Vagina (tissue), 2 donors: Measurements from ENCODE around the gene NCAPD3. TPM values are rescaled to one million over a fixed set of nuclear protein-coding genes. Genes with fewer than 3 reads are reported as not detected.

Experiments used
- DNase-seq, 2 donors: peaks; one replicate each; pipeline ENCODE4 v3.0.0-alpha.2; 2017; ENCODE audit errors: extremely low spot score in 2 of 2
- H3K27ac ChIP-seq: fragments of 200-600 bp; sonication (generic); one replicate; pipeline ENCODE4 v1.5.1; 2019
- H3K27me3 ChIP-seq: fragments of 200-600 bp; sonication (generic); one replicate; pipeline ENCODE4 v1.5.1; 2019
- H3K36me3 ChIP-seq, 2 donors: fragments of 200-600 bp; sonication (generic); one replicate each; pipeline ENCODE4 v1.5.1; 2017 to 2019
- H3K4me1 ChIP-seq: fragments of 200-600 bp; sonication (generic); one replicate; pipeline ENCODE4 v1.5.1; 2019
- H3K4me3 ChIP-seq, 2 donors: fragments of 200-600 bp; sonication (generic); 1 replicate in 1 of 2; 2 replicates in 1 of 2; pipeline ENCODE4 v1.5.1; 2016 to 2019
- H3K9me3 ChIP-seq: fragments of 200-600 bp; sonication (generic); one replicate; pipeline ENCODE4 v1.5.1; 2019
- CTCF ChIP-seq, 3 experiments: fragments of 450-650 bp in 2 of 3; fragments of 200-600 bp in 1 of 3; sonication (generic) in 1 of 3; IDR thresholded peaks; one replicate each; pipeline ENCODE4 v1.5.1; 2017 to 2019; ENCODE audit warnings: antibody characterized with exemption in 3 of 3, mild to moderate bottlenecking in 2 of 3, moderate library complexity in 2 of 3
- POLR2A ChIP-seq, 2 donors: fragments of 450-650 bp; IDR thresholded peaks; one replicate each; pipeline ENCODE4 v1.6.1; 2017; ENCODE audit warnings: antibody characterized with exemption in 2 of 2, mild to moderate bottlenecking in 2 of 2, moderate library complexity in 2 of 2
- POLR2AphosphoS5 ChIP-seq, 2 donors: sonication (generic); formaldehyde crosslinking; IDR thresholded peaks; one replicate each; pipeline ENCODE4 v1.9.0; 2017; ENCODE audit warnings: antibody characterized with exemption in 2 of 2, mild to moderate bottlenecking in 2 of 2, low read depth in 1 of 2; ENCODE audit not compliant: insufficient read depth in 1 of 2
- intact Hi-C: fragments of 100-400 bp; cut with DNase I; formaldehyde crosslinking; loops from one replicate; pipeline ENCODE4 v1.15.1; 2023
- total RNA-seq: library from RNA; depleted of rRNA; stranded (reverse); fragments of >200 nt; gene quantifications from one replicate; pipeline ENCODE4 v1.2.3, GENCODE V29; 2016

NCAPD3 gene
- total RNA-seq, 1 donor from 2014 or later = 18.4 TPM

DNA sequence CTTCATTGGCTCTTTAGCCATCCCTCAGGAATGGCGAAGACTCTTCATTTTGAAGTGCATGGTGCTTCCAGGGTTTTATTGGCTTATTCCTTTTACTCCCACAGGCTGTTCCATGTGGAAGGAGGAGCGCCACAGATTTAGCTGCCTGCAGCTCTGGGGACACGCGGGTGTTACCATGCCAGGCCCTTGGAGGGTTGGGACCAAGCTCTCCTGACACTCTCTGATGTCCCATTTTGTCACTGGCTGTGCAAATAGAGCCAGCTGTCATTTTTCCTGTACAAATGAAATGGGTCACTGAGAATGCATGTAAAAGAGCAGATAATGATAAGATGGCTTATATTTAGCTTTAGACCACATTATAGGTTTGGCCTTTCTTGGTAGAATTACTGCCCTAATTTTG, 20.1 kb upstream of the NCAPD3 start:
- Histone ChIP-seq H3K27me3 (no peaks in the 10 kb centered on the region), H3K27ac (no peak overlapping the region), H3K36me3 (peaks cover 0 to 74% of the 10 kb centered on the region in 2 donors), H3K4me1 (no peaks in the 10 kb centered on the region), H3K9me3 (no peaks in the 10 kb centered on the region), H3K4me3 (no peak overlapping the region)
- DNase-seq = no peak
- intact Hi-C loops = no loop called here
- no peak for TF ChIP-seq CTCF (IDR thresholded peaks at IDR 0.05)
- no peak for TF ChIP-seq POLR2AphosphoS5 (IDR thresholded peaks at IDR 0.05; ENCODE audit: insufficient read depth in 1 of 2, low read depth in 1 of 2)
- no peak for TF ChIP-seq POLR2A (IDR thresholded peaks at IDR 0.05)

- H3K4me3 ChIP-seq = no peak overlapping the region
- H3K36me3 ChIP-seq = peaks cover 0 to 73% of the 10 kb centered on the region in 2 donors
- no peaks in the 10 kb centered on the region for H3K9me3 ChIP-seq
- H3K4me1 ChIP-seq = no peaks in the 10 kb centered on the region
- intact Hi-C loops = no loop called here
- no peak for DNase-seq
- H3K27me3 ChIP-seq = no peaks in the 10 kb centered on the region
- no peak overlapping the region for H3K27ac ChIP-seq
- TF ChIP-seq POLR2AphosphoS5 (IDR thresholded peaks at IDR 0.05; ENCODE audit: insufficient read depth in 1 of 2, low read depth in 1 of 2) = no peak
- no peak for TF ChIP-seq CTCF (IDR thresholded peaks at IDR 0.05)
- TF ChIP-seq POLR2A (IDR thresholded peaks at IDR 0.05) = no peak
These were observed 18.6 kb upstream of the NCAPD3 start for GRCh38 chr11:134242376-134242775.

DNA sequence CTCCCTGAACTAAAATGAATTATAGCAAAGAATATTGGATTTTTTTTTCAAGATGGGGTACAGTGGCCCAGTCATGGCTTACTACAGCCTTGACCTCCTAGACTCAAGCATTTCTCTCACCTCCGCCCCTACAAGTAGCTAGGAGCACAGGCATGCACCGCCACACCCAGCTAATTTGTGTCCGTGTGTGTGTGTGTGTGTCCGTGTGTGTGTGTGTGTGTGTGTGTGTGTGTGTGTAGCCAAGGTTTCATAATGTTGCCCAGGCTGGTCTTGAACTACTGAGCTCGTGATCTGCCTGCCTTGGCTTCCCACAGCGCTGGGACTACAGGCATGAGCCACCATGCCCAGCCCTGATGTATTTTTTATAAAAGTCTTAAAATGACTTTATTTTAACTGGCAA, 16.8 kb upstream of the NCAPD3 start:
- H3K27me3 ChIP-seq = no peaks in the 10 kb centered on the region
- no peaks in the 10 kb centered on the region for H3K4me1 ChIP-seq
- H3K27ac ChIP-seq = no peak overlapping the region
- DNase-seq = no peak
- TF ChIP-seq POLR2AphosphoS5 (IDR thresholded peaks at IDR 0.05; ENCODE audit: insufficient read depth in 1 of 2, low read depth in 1 of 2) = no peak
- TF ChIP-seq CTCF (IDR thresholded peaks at IDR 0.05) = no peak
- TF ChIP-seq POLR2A (IDR thresholded peaks at IDR 0.05) = no peak
- H3K9me3 ChIP-seq = no peaks in the 10 kb centered on the region
- no peak overlapping the region for H3K4me3 ChIP-seq
- peaks cover 0 to 56% of the 10 kb centered on the region in 2 donors for H3K36me3 ChIP-seq
- intact Hi-C loops = no loop called here

DNA sequence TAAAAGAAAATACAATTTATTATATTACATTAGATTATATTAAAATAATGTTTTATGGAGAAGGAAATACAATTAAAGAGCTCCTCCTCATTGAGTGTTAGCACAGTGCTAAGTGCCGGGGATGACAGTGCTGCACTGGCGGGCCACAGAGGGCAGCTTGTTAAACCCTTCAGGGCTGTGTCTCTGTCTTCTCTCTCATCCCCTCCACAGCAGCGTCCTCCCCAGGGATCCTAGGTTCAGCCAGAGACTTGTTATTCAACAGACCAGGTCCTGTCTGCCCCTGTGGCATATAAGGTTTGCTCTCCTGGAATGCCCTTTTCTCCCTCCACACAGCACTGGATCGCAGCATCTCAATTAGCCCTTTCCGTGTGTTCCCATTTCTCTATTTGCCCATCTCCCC, 15.2 kb upstream of the NCAPD3 start:
- Histone ChIP-seq H3K27ac (no peak overlapping the region), H3K4me1 (no peaks in the 10 kb centered on the region), H3K27me3 (no peaks in the 10 kb centered on the region), H3K9me3 (no peaks in the 10 kb centered on the region), H3K4me3 (no peak overlapping the region), H3K36me3 (peaks cover 0 to 42% of the 10 kb centered on the region in 2 donors)
- TF ChIP-seq POLR2AphosphoS5 (IDR thresholded peaks at IDR 0.05; ENCODE audit: insufficient read depth in 1 of 2, low read depth in 1 of 2) = no peak
- intact Hi-C loops = no loop called here
- no peak for DNase-seq

- peaks cover 0 to 27% of the 10 kb centered on the region in 2 donors for H3K36me3 ChIP-seq
- DNase-seq = no peak
- H3K27me3 ChIP-seq = no peaks in the 10 kb centered on the region
- intact Hi-C loops = no loop called here
- H3K4me1 ChIP-seq = peaks cover 6% of the 10 kb centered on the region
- no peak overlapping the region for H3K27ac ChIP-seq
- TF ChIP-seq POLR2AphosphoS5 (IDR thresholded peaks at IDR 0.05; ENCODE audit: insufficient read depth in 1 of 2, low read depth in 1 of 2) (no peak), CTCF (IDR thresholded peaks at IDR 0.05) (no peak), POLR2A (IDR thresholded peaks at IDR 0.05) (no peak)
- no peaks in the 10 kb centered on the region for H3K9me3 ChIP-seq
- H3K4me3 ChIP-seq = no peak overlapping the region
These were observed 13.8 kb upstream of the NCAPD3 start for GRCh38 chr11:134237557-134237922.
